ENCODE measurements around the gene LHX1.

The LHX1 gene

DNA sequence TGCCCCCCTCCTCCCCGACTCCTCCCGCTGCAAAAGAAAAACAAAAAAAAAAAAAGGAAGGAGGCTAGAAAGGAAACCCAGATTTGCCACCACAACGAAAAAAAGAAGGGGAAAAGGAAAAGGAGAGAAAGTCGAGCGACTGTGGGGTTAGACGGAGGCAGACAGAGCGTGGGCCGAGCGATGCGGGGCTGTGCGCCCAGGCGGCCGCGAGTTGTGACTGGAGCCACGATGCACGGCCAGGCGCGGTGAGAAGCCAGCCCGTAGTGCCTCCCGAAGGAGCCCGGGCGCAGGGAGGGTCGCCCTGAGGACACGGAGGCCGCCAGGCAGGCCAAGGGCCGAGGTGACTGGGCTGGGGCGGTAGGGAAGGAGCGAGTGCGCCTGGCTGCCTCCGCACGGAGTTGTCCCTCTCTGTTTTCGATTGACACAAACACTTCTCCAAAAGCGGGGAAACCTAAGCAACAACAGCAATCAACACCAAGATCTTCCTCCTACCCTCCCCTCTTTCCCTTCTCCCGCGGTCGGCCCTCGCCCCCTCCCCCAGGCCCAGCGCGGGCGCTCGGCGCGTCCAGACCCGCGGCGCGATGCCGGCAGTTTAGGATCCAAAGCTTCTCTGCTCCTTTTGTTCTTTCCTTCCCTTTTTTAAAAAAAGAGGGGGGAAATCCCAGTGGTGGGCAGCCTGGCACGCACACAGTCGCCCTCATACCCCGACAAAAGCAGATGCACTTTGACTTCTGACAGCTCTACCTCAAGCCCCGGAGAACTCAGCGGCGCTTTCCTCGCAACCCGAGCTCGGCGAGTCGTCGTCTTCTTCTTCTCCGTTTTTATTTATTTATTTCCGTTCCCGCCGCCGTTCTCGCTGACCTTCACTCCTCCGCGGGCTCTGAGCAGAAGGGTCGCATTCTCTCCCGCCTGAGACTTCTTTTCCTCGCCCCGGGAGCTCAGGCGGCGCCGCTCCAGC lies at the start of gene LHX1:
Gene LHX1 (plus strand): TSS at position 475 of the 958 bp plus-strand sequence. CDS start 723 bp downstream, outside the sequence.
- DNase-seq (ENCODE audit: low read depth, low spot score): no peak

DNA sequence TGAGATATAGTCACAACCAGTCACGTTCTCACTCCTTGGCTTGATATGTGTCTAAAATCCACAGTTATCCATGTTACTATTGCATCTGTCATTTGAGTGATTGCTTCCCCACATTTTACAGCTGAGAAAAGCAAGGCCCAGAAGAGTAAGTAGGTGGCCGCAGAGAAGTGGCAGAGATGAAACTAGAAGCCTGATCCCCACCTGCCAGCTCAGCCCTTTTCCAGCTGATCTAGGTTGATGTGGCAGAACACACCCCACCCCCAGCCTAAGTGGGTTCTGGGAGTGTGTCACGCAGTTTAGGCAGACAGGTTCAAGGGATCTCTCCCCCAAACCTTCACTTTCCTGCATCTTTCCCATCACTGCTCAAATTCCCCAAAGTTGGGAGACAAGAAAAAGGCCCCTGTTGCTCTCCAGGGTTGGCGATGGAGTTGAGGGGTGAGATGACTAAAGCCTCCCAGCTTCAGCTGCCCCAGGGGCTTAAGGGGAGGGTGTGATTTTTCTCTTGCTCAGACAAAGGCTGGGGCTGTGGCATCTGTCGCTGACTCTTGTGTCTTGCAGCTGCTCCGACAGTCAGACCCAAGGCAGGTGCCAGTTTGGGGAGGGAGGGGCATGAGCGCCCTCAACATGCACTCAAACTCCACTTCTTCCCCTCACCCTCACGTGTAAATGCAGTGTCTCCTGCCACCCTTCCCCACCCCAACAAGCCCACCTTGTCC lies 48.9 kb upstream of the LHX1 start:
- no peak for DNase-seq (ENCODE audit: low read depth, low spot score)

DNA sequence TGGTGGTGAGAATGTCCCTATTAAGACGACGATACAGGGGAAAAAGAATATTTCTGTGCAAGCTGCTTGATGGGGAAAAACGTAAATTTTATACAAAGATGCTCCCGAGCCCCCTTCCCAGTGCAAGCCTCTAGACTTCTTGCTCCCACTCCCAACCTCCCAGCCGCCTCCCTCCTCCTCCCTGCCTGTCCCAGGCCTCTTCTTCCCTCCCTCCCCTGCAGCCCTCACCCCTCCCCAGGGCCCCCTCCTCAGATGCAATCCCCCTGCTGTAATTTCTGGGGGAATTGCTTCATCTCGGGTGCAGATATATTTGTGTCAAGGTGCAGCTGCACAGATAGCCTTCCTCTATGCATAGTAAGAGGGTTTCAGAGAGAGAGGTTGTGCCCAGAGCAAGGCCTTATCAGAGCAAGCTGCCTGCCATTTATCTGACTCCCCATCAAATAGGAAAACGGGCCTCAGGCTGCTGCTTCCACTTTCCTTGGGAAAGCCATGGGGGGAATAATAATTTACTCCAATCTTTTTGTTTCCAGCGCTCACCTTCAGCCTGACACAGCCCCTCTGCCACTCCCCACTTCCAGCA lies 47.4 kb upstream of the LHX1 start:
- no peak for DNase-seq (ENCODE audit: low read depth, low spot score)

DNA sequence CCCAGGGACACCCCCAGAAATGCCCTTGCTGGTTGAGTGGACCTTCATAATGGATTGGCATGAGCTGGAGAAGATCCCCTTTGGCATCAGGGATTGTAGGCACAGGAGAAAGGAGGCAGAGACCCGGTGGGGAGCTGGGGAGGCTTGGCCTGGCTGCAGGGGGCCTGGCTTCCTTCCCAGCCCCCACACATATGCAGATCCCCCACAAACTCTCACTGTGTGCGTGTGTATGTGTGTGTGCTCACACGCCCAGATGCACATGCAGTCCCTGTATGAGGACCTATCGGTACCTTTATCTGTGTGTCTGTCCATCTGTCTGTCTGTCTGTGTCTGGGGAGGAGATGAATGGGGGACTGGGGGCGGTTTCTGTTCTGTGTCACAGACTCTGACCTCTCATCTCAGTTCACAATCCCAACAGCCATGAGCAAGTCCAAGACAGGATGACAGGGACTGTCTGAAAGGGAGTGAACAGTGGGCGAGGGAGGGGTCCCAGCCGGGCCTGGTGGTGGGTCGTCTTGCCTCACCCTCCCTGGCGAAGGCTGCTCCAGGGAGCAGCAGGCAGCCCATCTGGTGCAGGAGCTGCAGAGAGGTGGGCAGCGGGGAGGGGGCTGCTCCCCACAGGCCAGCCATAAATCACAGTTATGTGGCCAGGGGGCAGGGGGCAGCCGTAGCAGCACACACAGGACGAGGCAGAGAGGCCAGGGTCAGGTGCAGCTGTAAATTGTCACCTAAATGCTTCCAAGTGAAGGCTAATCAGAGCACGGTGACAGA lies 46.7 kb upstream of the LHX1 start:
- no peak for DNase-seq (ENCODE audit: low read depth, low spot score)

DNA sequence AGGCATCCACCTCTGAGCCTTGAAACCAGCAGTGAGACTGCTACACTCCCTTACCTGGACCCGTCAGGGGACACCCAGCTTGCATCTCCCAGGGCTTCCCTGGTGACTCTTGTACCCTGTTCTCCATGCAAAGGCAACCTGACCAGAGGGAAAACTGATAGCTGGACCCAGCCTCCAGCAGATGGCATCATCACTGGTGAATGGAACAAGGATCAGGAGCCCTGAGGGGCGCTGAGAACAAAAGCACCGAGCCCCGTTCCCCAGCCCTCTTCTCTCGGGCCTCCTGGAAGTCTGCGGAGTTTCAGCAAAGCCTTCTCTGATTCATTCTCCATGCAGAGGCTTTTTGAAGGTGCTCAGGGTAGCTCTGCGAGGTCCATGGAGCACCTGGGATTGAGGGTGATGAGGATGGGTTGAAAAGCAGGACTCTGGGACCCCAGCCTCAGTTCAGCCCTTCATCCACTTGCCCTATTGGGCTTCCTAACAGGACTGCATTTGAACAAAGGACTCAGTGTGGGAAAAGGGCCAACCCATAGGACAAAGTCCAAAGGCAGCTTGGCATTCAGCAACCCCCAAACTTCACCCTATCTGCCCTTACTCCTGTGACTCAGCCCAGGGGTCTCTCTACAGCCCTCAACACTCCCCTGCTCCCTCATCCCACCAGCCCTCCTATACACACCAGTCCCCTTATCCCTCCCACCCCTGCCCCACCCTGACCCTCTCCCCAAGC lies 45.0 kb upstream of the LHX1 start:
- DNase-seq (ENCODE audit: low read depth, low spot score): no peak

DNA sequence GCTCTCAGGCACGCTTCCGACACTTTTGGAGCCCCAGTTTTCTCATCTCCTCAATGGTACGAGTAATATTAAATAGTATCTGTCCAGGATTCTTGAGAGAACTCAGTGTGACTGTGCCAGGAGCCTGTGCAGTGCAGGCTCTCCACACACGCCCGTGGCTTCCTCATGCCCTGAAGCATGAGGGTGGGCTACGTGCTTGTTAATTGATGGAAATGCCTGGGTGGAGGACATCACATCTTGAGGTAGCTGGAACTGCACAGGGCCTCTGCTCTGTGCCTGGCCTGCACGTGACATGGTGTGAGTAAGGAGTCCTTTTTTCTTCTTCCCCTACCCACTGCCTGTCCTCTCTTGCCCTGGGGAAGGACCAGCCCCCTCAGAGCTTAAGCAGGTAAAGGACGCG lies 43.1 kb upstream of the LHX1 start:
- no peak for DNase-seq (ENCODE audit: low read depth, low spot score)

DNA sequence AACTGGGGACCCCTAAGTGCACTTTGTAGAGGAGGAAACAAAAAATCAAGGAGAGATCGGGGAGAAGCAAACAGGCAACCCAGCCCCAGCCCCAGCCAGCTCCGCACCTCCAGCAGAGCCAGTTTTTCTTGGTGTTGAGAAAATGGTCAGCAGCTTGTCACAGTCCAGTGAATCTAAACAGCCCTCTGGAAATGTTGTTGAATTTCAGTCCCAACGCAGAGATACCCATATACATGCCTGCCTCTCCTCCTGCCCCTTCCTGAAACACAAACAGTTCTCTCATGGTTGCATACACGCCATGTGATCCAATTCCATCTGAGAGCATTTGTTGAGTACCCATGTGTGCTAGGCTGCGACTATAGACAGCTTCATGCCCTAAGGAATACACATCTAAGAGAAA lies 42.4 kb upstream of the LHX1 start:
- DNase-seq (ENCODE audit: low read depth, low spot score): no peak

DNA sequence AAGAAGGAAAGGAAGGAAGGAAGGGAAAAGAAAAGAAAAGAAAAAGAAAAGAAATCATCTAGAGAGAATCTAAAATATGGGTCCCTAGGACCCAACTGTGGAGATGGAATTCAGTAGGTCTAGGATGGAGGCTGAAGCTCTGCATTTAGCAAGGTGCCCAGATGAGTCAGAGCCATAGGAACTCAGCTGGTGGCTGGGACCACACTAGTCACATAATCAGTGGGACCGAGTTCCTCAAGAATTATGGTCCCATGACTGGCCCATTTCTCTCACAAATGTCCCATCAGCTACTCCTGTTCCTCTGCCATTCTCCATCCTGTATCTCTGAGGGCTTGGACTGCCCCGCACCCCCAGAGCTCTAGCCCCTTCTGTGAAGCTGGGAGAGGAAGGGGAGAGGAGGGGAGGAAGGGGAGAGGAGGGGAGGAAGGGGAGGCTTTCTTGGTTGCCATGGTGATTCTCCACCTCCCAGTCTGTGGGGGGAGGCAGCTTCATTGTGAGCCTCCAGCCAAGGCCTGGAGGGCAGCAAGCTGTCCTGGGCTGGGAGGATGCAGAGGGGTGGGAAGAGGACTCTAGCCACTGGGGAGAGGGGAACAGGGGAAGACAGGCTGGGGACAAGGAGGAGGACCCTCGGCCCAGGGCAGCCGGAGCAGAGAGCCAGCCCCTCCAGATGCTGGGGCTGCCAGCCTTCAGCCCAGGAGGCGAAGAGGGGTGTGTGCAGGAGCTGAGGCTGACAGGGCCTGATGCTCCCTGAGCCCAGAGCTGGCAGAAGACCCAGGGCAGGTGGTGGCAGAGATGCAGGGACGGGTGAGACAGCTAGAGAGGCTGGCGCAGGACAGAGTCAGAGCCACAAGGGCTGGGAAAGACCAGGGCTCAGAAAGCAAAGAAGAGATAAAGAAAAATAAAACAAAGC lies 37.8 kb upstream of the LHX1 start:
- no peak for DNase-seq (ENCODE audit: low read depth, low spot score)

DNA sequence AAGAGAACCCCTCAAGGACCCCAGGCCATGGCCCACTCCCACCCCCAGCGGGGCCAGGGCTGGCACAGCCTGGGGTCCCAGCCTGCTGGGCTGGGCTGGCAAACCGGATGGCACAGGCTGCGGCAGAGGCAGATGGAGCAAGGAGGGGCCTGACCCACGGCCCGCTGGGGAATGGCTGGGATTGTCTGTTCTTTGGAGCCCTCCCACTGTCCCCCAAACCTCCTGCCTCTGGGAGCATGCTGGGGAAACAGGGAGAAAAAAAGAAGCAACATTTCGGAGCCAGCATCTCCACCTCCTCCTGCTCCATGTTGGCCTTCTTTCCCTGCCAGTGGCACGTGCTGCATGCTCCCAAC lies 37.1 kb upstream of the LHX1 start:
- no peak for DNase-seq (ENCODE audit: low read depth, low spot score)

DNA sequence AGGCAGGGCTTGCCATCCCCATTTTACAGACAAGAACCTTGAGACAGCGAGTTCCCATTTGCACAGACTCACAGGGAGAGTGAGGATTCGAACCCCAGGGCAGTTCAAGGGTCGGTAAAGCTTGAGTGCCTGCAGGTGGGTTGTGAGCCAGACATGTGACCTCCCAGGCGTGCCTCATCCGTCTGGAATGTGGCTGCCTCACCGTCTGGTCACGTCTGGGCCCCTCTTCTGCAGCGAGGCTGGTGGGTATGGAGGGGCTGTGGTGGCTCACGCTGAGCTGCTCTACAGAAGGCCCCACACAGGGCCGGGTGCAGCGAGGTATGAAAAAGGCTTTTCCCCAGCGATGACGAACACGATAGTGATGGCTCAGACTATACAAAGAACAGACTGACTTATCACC lies 35.8 kb upstream of the LHX1 start:
- no peak for DNase-seq (ENCODE audit: low read depth, low spot score)

DNA sequence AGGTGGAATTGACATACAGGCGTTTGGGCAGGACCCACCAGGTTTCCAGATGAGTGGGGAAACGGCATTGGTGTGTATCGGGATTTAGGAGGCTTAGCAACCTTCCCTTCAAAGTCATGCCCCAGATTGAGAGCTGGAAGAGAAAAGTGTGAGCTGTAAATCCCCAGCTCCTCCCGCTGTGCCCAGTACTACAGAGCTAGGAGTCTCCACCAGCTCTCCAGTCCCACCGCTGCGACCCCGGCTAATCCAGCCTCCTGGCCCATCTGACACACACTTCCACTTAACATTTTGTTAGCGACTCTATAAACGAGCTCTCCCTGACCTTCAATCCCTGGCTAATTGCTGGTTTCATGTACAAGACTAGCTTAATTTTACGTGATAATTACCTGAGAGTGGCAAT lies 29.9 kb upstream of the LHX1 start:
- DNase-seq (ENCODE audit: low read depth, low spot score): no peak

DNA sequence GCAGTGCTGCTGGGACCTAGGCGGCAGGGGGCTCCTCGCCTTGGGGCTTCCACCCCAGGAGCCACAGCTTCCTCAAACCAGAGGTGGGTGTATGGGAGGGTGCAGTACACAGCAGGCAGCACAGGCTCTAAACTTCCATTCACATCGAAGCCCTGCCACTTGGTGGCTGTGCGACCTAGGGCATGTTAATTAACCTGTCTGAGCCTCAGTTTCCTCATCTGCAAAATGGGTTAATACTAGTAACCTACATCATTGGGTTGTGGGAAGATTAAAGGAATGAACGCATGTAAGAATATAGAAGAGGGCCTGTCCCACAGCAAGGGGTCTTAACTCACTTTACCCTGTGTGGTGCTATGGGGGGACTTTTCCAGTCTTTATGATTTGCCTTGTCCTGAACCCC lies 26.8 kb upstream of the LHX1 start:
- DNase-seq (ENCODE audit: low read depth, low spot score): no peak

DNA sequence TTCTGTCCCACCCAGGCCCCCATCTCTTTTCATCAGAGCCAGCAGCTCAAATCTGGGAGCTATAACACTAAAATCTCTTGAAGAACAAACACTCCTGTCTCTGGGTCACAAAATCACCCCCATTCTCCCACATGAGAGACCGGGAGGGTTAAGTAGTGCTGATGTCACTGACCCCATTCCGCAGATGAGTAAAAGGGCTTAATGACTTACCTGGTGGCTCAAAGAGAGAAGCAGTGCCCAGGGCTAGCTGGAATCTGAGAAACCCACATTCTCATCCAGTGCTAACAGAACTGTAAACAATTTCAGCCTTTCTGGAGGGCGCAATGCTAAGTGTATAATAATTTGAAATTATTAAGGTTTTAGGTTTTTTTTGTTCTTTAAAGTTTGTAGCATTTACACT lies 26.3 kb upstream of the LHX1 start:
- DNase-seq (ENCODE audit: low read depth, low spot score): no peak

DNA sequence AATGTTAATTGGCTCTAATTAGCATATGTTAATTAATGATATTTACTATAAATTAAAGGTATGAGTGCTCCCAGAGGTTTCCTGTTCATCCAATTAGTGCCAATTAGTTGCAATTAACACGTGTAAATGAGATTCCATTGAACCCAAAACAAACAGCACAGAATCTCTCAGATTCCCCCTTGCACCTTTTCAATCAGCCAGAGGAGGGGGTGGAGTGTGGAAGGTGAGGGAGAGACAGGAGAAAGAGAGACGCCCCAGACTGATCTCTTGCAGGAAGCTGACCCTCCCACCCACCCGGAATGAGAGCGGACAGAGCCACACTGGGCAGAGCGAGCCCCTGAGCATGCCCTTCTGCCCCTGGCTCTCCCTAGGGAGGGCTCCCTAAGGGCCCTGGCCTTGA lies 24.1 kb upstream of the LHX1 start:
- no peak for DNase-seq (ENCODE audit: low read depth, low spot score)

DNA sequence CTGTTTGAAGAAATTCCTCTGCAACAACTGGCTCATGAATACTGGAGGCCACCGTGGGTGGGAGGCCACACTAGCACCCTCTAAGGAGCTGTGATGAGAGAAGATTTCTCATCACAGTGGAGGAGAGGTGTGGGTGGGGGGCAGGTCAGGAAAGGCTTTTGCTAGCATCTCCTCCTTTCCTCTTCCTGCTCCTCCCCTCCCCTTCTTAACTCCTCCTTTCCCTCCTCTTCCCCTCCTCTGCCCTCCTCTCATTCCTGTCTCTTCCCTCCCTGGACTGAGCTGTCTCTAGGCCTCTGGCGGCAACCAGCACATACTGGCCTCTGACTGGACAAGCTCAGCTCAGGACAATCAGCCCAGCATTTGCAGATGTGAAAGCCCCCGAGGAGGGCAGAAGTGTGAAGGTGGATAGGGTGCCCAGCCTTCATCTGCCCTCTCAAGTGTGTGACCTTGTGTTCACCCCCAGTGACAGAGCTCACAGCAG lies 19.0 kb upstream of the LHX1 start:
- DNase-seq (ENCODE audit: low read depth, low spot score): no peak

DNA sequence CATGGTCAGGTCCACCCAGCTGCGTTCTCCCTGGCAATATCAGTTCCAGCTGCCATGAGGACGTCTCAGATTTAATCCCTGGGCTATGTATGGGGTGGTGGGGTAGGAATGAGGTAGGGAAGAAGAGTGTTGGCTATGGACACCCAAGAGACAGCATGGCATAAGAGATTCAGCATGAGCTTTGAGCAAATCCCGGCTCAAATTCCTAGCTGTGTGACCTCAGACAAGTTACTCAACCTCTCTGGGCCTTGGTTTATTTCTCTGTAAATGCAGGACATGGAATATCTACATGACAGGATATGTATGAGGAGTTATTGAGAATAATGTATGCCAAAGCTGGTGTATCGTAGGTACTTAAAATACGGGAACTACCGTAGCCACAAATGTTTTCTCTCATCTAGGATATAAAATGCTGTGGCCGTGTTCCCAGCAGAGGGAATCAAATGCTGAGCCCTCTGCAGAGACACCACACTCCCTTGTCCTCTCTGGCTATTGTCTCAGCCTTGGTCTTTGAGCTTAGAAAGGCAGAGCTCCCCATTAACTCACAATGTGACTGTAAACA lies 17.8 kb upstream of the LHX1 start:
- DNase-seq (ENCODE audit: low read depth, low spot score): no peak

DNA sequence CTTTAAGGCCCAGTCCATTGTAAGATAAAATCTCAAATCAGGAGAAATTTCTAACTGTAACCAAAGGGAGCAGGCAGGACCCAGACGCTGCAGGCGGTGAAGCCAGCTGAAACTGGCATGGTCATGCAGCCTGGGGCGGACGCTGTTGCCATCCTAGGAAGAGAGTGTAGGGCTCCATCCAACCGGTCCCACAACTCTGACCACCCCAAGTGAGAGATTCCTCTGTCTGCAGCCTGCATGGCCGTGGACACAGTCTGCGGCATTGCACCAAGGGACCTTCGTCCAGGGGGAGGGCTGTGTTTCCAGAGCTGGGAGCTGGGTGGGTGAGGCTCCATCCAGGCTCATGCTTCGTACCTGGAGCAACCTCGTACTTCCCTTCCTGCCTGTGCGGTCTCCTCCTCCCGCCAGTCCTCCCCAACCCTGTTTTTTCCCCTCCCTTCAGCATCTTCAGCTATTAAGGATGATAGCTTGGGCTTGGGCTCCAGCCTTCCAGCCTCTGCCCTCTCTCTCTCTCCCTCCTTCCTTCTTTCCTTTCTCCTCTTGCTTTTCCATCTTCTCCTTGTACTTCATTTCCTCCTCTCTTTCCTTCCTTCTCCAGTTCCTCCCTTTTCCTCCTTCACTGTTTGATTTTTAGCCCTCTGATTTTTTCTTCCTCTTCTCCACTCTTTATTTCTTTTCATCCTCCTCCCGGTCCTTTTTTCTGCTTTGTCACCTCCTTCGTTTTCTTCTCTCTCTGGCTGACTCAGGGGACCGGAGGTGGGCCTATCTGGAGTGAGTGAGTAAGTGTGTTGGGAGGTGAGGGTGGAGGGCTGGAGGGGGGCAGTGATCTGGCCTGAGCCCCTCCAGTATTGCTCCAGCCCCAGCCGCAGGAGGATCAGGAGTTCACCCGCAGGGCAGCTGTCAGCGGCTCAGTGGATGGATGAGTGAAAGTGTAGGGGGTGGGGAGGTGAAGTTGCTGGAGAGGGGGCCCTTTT lies 17.0 kb upstream of the LHX1 start:
- DNase-seq (ENCODE audit: low read depth, low spot score): no peak

DNA sequence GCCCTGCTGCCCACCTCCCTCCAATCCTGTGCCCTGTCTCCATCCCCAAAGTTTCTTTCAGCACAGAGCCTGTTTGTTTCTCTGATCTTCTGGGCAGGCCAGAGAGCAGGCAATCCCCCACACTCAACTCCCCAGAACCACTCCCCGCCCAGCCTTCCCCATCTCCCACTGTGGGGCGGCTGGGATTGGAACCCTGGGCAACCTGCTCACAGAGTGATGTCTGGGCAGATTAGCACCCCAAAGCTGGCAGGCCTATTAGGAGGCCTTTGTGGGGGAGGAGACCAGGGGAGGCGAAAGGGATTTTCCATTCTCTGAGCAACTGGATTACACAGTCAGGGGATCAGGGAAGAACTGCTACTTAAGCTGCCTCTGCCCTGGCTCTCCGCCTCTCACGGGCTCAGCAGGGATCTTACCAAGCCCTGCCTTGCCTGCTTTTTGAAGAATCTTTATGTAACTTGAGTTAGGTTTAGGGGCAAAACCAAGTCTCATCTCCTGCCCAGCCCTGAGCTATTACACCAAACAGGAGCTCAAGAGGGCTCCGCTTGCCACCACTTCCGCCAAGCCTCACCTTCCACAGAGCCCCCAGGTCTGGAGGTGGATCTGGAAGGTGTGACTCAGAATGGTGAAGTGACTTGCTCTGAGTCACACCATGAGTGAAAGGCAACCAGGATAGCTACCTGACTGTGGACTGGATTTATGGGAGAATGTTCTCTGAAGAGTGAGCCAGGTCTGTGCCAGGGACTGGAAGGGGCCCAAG lies 16.0 kb upstream of the LHX1 start:
- no peak for DNase-seq (ENCODE audit: low read depth, low spot score)

All from iPS DF 19.7 (cell line).